Occipital lobe (tissue), 2 donors: ENCODE results near the gene RAB30. TPM values are rescaled to one million over a fixed set of nuclear protein-coding genes. Genes with fewer than 3 reads are reported as not detected.
A peak's percentile ranks its signal among the peaks of the same experiment; 100 is the strongest.

Experiments used
- DNase-seq: peaks from one replicate; lab custom pipeline; 2025; lab: John Stamatoyannopoulos, UW
- total RNA-seq: library from RNA; depleted of rRNA; stranded (reverse); fragments of >200 nt; gene quantifications from one replicate; pipeline ENCODE4 v1.2.3, GENCODE V29; 2014

The RAB30 gene
- total RNA-seq, 1 donor from 2014 or later: 47.3 TPM

GRCh38 chr11:83041126-83041525 is 30.6 kb downstream of the RAB30 start:
- DNase-seq: no peak

DNA sequence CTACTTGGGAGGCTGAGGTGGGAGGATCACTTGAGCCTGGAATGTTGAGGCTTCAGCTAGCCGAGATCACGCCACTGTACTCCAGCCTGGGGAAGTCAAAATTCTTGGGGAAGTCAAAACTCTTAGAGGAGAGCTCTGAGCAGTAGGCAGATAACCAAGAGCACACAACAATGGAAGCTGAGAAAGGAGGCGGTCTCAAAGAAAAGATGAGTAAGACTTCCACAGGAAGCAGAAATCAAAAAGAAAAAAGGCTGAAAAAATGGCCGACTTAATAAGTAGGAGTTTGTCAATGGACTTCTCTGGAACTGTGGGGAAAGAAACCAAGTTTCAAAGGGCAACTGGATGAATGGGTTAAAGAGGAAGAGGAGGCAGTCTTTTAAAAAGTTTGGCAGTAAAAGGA is 32.1 kb downstream of the RAB30 start:
- DNase-seq: no peak

- DNase-seq: no peak
These were observed 33.8 kb downstream of the RAB30 start for GRCh38 chr11:83037877-83038276.

GRCh38 chr11:83036701-83037100 is 35.0 kb downstream of the RAB30 start:
- no peak for DNase-seq

DNA sequence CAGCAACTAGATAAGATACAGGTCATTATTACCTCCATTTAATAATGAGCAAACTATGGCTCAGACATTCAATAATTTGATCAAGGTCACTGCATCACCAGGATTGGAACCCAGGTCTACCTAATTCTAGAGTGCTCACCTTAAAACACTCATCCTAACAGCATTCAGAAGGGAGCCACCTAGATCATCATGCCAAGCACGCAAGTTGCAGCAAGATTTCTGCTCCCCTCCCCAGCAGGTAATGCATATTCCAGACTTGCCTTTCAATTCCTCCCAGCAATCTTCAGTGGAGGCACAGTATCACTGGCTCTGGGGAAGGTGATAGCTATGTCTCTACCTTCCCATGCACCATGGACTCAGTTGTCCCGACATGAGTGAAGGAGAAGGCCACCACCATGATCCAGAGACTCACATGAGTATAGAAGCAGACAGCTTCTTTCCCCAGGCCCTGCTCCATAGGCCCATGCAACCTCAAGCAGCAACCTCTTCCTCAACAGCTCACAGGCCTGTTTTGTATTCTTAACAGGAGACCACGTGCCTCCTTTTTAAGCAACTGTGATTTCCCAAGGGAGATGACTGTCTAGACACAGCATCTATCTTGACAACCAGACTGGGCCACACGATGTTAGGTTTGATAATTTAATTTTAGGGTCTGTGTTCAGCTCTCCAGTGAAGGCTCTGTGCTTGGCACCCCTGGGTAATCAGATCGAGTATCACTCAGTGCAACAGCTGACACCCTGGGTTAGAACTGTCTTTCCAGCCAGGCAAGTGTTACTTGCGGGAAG is 36.4 kb downstream of the RAB30 start:
- DNase-seq: no peak

DNA sequence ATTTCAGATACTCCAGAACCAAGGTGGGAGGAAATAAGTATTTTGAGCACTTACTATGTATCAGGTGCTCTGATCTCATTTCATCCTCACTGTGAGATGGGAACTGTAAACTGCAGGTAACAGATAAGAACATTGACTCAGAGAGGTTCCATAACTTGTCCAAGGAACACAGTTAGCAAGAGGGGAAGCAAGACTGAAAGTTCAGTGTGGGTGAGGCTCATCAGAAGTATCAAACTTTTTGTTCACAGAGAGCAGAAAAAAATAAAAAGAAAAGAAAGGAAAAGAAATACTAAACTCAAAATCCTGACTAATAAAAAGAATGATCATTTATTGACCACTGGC is 37.1 kb downstream of the RAB30 start:
- no peak for DNase-seq

DNA sequence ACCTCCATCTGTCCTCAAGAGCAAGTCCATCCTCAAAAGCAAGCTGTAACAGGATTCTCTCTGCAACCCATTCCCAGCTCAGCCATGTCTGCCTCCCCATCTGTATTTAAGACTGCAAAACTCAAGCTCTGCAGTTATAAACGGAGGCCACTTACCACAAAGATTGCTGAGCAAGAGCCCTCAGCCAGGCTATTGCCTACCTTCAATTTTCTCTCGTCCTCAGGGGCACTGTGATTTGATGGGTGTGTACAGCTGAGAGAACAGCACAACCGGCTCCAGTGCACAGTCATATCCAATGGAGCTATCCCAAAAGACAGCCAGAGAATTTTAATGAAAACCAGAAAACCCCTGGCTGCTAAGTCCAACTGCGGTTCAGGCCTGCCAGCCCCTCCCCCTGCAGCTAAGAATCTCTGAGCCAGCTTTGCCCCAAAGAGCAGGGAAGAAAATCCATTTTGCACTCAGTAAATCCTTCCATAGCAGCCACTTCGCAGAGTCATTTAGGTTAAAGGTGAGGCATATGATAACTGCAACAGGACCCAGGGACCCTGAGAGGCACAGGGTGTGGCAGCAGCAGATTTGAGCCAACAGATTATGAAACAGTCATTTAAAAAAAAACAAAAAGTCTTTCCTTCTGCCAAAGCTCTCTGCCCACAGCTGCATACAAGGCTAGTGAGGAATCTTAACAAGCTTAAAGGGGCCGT is 37.6 kb downstream of the RAB30 start:
- peak; percentile 47 for DNase-seq

GRCh38 chr11:83033371-83033770 is 38.3 kb downstream of the RAB30 start:
- no peak for DNase-seq

GRCh38 chr11:83031127-83031526 is 40.6 kb downstream of the RAB30 start:
- DNase-seq: no peak

- no peak for DNase-seq
These were observed 43.9 kb downstream of the RAB30 start for GRCh38 chr11:83027794-83028193.

DNA sequence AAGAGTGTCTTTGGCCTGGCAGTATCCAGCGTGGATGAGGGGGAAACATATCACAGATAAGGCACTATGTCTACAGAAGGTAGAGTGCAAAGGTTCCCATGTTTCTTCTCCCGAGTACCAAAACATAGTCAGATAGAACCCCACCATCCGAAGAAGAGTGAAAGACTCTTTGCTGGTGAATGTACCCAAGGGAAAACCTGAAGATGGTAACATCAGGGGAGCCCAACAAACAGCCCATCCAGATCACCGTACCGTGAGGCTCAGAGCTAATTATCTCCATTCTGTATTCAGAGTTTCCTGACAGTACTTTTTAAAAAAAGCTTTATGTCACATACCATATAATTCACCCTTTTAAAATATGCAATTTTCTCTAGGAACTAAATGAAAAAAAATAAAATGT is 44.4 kb downstream of the RAB30 start:
- DNase-seq: no peak

GRCh38 chr11:83026229-83026628 is 45.5 kb downstream of the RAB30 start:
- DNase-seq: no peak

GRCh38 chr11:83025267-83025704 is 46.4 kb downstream of the RAB30 start:
- no peak for DNase-seq

GRCh38 chr11:83024270-83024854 is 47.3 kb downstream of the RAB30 start:
- DNase-seq: no peak

- DNase-seq: no peak
These were observed 48.3 kb downstream of the RAB30 start for GRCh38 chr11:83023410-83023809.

DNA sequence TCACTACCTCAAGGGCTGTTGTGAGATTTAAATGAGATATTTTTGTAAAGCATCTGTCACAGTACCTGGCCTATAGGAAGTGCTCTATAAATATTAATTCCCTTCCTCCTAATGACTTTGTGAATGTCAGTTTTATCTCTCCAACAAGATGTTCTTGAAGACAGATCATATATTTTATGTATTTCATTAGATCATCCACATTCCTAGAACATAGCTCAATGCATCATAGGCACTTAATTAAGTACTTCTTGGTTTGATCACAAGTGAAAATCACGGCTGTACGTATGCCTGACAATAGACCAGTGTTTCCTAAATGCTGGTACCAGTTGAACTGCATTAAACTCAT is 49.9 kb downstream of the RAB30 start:
- no peak for DNase-seq

- DNase-seq: no peak
These were observed 50.5 kb downstream of the RAB30 start for GRCh38 chr11:83020942-83021779.

DNA sequence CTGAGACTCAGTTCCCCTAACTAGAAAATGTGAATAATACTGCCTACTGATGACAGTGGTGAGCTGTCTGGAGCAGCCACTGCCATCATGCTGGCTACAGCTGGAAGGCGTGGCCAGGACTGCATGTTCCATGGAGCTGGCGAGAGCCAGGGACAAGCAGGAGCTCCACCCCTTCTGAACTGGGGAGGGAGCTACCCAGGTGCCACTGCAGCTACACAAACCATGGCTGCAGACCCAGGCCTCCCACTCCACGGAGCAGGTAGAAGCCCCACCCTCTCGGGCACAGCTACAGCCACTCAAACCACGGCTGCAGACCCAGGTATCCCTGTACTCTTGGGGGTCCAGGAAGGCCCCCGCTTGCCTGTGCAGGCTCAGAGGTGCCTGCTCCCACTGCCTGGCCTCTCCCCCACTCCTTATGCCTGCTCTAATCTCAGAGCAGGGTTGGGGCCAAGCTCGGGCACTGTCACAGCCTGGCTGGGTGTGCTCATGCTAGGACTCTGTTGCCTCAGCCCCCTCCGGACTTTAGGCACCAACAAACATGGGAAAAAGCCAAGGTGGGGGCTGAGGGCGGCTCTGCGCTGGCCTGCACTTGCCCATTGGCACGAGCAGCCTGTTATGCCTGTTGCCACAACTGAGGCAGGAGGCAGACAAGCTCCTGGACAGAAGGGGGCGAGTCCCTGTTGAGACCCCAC is 51.7 kb downstream of the RAB30 start:
- DNase-seq: peak; percentile 55

DNA sequence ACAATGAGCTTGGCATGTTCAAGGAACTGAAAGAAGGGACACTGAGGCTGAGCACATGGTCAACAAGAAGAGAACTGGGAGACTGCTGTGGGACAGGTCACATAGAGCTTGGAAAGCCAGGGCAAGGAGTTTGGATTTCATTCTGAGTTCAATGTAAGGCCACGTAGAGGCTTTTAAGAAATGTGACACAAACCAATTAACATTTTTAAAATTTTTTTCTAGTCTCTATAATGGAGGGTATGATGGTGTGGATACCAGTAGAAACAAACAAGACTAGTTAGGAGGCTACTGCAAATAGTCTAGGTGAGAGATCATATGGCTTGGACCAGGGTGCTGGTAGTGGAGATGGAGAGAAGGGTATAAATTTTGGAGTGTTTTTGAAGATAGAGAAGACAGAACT is 56.7 kb downstream of the RAB30 start:
- no peak for DNase-seq

GRCh38 chr11:83012168-83013067 is 59.3 kb downstream of the RAB30 start:
- DNase-seq: no peak
